Endometrial microvascular endothelial cells (primary cell): ENCODE results near the gene AJM1. TPM values are rescaled to one million over a fixed set of nuclear protein-coding genes. Genes with fewer than 3 reads are reported as not detected.

ENCODE experiments used
- in situ Hi-C: cut with HindIII; loops from 2 replicates; pipeline ENCODE4 v1.10.0; 2017; ENCODE audit warnings: low sequenced_read_pairs, low pct_unique_long_range_greater_than_20kb; ENCODE audit errors: inconsistent ontology term
- total RNA-seq: library from RNA; depleted of rRNA; stranded (reverse); fragments of >200 nt; gene quantifications from one replicate; pipeline ENCODE4 v1.2.3, GENCODE V29; 2015; ENCODE audit errors: inconsistent ontology term

AJM1 gene
- total RNA-seq, 1 donor from 2014 or later = 0.46 TPM

- in situ Hi-C loops = no loop called here
These were observed 35.6 kb upstream of the AJM1 start for GRCh38 chr9:136806631-136807201.

- in situ Hi-C loops = no loop called here
These were observed 34.8 kb upstream of the AJM1 start, which contains the start of gene RABL6 for GRCh38 chr9:136807281-136808074. TSS of gene RABL6 (plus strand) at chr9:136807948. CDS start at chr9:136808197, 249 bp downstream.

- in situ Hi-C loops = no loop called here
These were observed 34.0 kb upstream of the AJM1 start for GRCh38 chr9:136808075-136808805.

GRCh38 chr9:136808806-136809158 lies 33.5 kb upstream of the AJM1 start:
- in situ Hi-C loops = no loop called here

GRCh38 chr9:136814725-136815421 lies 27.4 kb upstream of the AJM1 start:
- in situ Hi-C loops = no loop called here

- in situ Hi-C loops = no loop called here
These were observed 26.9 kb upstream of the AJM1 start for GRCh38 chr9:136815422-136815782.

- in situ Hi-C loops = no loop called here
These were observed 21.1 kb upstream of the AJM1 start for GRCh38 chr9:136820971-136821825.

GRCh38 chr9:136821826-136822544 lies 20.3 kb upstream of the AJM1 start:
- in situ Hi-C loops = no loop called here

- in situ Hi-C loops = no loop called here
These were observed 18.9 kb upstream of the AJM1 start for GRCh38 chr9:136823136-136824046.

GRCh38 chr9:136824496-136825225 lies 17.6 kb upstream of the AJM1 start:
- in situ Hi-C loops = no loop called here

GRCh38 chr9:136825295-136826187 lies 16.7 kb upstream of the AJM1 start:
- in situ Hi-C loops = no loop called here

GRCh38 chr9:136826188-136826541 lies 16.1 kb upstream of the AJM1 start:
- in situ Hi-C loops = no loop called here

GRCh38 chr9:136826703-136827582 lies 15.3 kb upstream of the AJM1 start:
- in situ Hi-C loops = no loop called here

- in situ Hi-C loops = no loop called here
These were observed 14.3 kb upstream of the AJM1 start for GRCh38 chr9:136827794-136828473.
